Fibroblast of skin of back (primary cell): Measurements from ENCODE around the gene RNF224.

ENCODE experiments used
- DNase-seq: peaks from one replicate; pipeline ENCODE4 v3.0.0-alpha.2; 2013

Gene RNF224

GRCh38 chr9:137215196-137215986, 11.9 kb upstream of the RNF224 start:
- no peak for DNase-seq

DNA sequence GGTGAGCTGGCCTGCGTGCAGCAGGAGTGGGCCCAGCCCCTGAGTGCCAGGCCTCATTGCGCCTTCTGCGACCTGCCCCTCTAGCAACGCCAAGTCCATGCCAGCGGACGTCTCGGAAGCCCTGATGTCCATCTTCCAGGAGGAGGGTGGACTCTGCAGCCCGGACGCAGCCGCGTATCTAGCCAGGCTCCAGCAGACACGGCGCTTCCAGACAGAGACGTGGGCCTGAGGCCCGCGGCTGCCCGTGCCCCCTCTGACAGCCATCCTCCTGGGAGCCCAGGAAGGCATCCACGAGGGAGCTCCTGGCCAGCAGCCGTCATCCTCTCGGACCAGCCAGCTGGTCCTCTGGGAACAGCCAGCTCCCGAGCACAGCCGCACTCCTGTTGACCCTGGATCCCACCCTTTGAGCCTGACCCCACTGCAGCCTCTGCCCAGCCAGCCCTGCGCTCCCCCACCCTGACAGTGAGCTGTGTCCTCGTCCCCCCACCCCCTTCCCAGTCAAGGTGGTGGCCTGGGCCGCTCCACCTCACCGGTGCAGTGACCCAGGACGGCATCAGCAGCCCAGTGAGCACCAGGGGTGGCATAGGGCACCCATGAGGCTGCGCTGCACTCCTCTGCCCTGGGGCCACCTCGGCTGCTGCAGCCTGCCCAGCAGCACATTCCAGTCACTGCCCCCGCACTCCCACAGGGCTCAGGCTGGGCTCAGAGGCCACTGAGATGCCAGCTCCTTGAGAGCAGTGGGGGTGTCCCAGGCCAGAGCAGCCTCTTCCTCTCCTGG, 10.9 kb upstream of the RNF224 start:
- no peak for DNase-seq

- no peak for DNase-seq
Observed at GRCh38 chr9:137217276-137218211, 9.8 kb upstream of the RNF224 start.

- DNase-seq = no peak
Observed at GRCh38 chr9:137218212-137218753, 9.0 kb upstream of the RNF224 start.

DNA sequence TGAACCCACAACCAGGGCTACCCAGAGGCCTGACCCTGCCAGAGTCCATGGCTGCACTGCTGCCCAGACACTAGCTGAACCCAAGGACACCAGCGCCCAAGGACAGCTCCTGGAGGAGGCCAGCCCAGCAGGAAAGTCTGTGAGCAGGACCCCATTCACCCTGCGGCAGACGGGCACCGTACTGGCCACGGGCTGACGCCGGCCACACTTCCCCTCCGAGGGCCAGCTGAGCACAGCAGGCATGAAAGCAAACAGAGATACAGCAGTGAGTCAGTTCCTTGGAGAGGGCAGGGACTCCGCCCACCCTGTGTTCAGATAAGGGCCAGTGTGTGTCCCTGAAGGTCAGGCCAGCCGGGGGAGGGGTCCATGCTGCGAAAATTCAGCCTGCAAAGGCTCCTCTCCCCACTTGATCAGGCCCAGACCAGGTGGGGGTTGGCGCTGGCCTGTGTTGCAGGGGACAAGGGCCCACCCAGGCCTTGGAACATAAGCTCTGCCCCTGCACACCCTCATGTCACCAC, 8.5 kb upstream of the RNF224 start:
- DNase-seq = peak; percentile 50

DNA sequence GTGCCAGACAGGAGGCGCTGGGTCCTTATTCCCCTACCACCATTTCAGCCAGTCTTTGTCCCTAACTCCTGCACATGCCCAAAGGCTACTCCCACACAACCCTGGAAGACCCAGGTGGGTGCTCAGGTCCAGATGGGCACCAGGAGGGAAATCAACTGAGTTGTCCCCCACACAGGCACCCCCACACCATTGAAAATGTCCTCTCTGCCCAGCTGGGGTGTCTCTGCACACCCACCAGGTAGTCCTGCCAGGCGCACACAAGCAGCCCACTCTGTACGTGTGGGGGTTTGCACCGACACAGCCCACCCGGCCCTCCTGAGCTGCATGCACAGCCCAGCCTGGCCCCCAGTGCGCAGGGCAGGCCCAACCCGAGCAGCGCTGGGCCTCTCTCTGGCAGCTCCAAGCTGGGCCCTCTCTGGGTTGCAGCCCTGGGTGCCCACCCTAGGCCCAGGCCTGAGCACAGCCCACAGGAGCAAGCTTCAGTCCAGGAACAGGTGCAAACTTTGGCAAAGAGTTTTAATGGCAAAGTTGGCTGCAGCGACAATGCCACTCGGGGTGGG, 7.5 kb upstream of the RNF224 start:
- no peak for DNase-seq

GRCh38 chr9:137220317-137221094, 6.8 kb upstream of the RNF224 start:
- no peak for DNase-seq

GRCh38 chr9:137221095-137221505, 6.2 kb upstream of the RNF224 start:
- no peak for DNase-seq

DNA sequence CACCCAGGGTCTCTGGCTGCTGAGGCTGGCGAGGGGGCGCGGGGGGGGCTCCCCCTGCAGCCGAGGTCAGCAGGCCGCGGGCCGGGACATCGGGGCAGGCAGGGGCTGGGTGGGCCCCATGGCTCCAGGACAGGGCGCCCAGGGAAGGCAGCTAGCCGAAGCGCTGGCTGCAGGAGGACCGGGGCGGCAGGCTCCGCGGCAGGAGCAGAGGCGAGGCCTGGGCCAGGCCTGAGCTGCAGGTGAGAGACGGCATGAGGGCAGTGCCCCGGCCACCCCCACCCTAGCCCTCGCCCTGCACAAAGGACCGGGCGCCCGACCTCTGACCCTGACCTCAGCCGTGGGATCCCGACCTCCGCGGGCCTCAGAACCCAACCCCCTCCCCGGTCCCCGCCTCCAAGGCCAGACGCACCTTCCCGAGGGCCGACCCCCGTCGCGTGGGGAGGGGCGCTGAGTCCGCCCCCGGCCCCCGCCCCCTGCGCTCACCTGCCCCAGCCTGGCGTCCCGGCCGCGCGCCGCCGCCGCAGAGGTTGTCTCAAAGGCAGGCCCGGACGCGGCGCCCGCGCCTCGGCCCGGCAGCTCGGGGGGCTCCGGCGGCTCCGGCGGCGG, 5.7 kb upstream of the RNF224 start:
- DNase-seq = no peak

- no peak for DNase-seq
Observed at GRCh38 chr9:137222190-137223077, 4.9 kb upstream of the RNF224 start, which contains the start of gene RNF208. RNF208 (minus strand) TSS chr9:137222240; CDS start chr9:137221212, 1,028 bp downstream.

GRCh38 chr9:137223078-137223970, 4.0 kb upstream of the RNF224 start:
- peak; percentile 97 for DNase-seq

DNA sequence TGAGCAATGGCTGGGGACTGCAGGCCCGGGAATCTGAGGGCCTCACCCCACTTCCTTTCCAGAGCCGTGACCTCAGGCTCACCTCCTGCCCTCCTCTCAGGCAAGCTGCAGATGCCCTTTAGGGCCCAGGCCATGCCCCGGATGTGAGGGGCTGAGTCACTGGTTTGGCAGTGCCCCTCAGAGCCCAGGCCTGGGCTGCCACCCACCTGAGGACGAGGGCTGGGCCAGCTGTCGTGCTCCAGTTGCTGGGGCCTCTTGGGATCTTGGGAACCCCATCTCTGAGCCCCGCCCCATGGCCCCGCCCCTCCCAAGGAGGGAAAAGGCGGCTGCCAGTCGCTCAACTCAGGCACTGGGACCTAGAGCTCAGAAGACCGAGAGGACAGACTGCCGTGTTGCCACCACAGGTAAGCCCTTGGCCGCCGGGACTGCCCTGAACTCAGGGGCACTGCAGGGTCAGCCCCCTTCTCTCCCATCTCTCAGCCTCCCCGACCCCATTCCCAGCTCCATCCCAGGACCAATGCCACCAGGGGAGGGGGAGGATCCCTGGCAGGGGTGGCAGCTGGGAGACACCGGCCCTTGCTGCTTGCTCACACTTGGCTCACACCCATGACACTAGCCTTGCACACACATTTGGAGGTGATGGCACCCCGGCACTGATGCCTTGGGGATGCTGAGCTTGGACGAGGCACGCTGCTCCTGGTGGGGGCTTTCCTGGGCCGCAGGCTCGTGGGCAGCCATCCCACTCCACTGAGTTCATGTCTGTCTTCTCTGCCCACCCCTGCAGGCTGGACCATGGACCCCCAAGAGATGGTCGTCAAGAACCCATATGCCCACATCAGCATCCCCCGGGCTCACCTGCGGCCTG, 2.2 kb upstream of the RNF224 start, which contains the start of gene CYSRT1:
Gene CYSRT1, plus strand, starts transcription at position 345 of the 865 bp plus-strand sequence. Its CDS starts 448 bp downstream, at position 793.
- no peak for DNase-seq

DNA sequence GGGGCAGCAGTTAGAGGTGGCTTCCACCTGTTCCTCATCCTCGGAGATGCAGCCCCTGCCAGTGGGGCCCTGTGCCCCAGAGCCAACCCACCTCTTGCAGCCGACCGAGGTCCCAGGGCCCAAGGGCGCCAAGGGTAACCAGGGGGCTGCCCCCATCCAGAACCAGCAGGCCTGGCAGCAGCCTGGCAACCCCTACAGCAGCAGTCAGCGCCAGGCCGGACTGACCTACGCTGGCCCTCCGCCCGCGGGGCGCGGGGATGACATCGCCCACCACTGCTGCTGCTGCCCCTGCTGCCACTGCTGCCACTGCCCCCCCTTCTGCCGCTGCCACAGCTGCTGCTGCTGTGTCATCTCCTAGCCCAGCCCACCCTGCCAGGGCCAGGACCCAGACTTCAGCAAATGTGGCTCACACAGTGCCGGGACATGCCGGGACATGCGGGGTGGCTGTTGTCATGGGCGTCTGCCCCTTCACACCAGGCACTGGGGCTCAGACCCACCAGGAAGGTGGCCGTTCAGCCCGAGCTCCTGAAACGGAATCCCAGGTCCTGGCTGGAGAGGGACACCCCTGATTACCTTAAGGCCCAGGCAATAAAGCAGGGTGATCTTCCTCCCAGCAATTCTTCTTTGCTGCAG, 1.5 kb upstream of the RNF224 start:
- DNase-seq = no peak

DNA sequence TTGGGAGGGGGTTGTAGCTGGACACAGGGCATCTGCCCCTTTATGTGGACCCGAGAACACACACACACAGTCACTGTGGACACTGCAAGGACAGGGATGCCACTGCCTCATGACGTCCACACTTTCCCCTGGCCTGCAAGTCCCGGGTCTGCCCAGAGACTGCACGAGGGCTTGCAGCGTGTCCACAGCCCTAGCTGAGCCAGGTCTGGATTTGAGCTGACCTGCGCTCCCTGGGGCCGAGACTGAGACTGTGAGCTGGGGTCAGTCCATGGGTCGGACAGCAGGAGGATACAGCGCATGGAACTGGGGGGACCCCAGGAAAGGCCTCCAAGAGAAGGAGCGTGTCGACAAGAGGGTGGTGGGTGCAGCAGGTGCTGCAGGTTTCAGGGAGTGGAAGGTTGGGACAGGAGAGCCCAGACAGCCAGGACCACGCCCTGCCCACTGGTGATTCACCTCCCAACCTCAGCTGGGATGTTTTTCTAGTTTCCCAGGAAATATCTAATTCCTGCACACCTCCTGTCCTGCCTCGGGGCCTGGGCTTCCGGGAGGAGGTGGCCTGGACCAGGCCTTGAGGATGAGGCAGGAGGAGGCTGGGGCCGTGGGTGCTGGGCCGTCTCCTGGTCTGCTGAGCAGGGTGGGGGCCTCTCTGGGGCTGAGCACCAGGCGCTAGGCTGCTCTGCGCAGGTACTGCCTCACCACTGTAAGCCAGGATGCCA, 806 bp upstream of the RNF224 start:
- DNase-seq = no peak

- DNase-seq = no peak
Observed at GRCh38 chr9:137227853-137228505, 677 bp downstream of the RNF224 start.
